Lower lobe of right lung (tissue), 2 donors: ENCODE measurements around the gene MOB3B. TPM values are rescaled to one million over a fixed set of nuclear protein-coding genes. Genes with fewer than 3 reads are reported as not detected.
A peak's percentile ranks its signal among the peaks of the same experiment; 100 is the strongest.
"Not testable (repeated sequence)": the region's sequence is repeated elsewhere in the genome, so short reads cannot be mapped to it uniquely, and the experiment has no call there.

Experiments
- ATAC-seq, 2 donors: fragments of 200-7000 bp; cut with Tn5 transposase; one replicate each; pipeline ENCODE4 v1.9.1; 2020 to 2022; ENCODE audit warnings: mild to moderate bottlenecking in 2 of 2, moderate library complexity in 2 of 2
- DNase-seq: peaks from one replicate; pipeline ENCODE4 v3.0.0-alpha.2; 2020
- H3K27ac ChIP-seq: fragments of 200-600 bp; one replicate; pipeline ENCODE4 v1.8.0; 2022
- H3K27me3 ChIP-seq: fragments of 200-600 bp; one replicate; pipeline ENCODE4 v1.8.0; 2022; ENCODE audit warnings: low read depth
- H3K36me3 ChIP-seq: fragments of 200-600 bp; one replicate; pipeline ENCODE4 v1.8.0; 2022; ENCODE audit warnings: mild to moderate bottlenecking
- H3K4me1 ChIP-seq: fragments of 200-600 bp; one replicate; pipeline ENCODE4 v1.8.0; 2022
- H3K4me3 ChIP-seq: fragments of 200-600 bp; one replicate; pipeline ENCODE4 v1.8.0; 2022; ENCODE audit warnings: mild to moderate bottlenecking
- H3K9me3 ChIP-seq: fragments of 200-600 bp; one replicate; pipeline ENCODE4 v1.8.0; 2022
- intact Hi-C: fragments of 100-400 bp; cut with DNase I; formaldehyde crosslinking; loops from one replicate; pipeline ENCODE4 v1.11.0; 2022
- total RNA-seq: library from RNA; stranded (reverse); fragmentation: NEBNext Ultra II Directional; extraction: Animal tissue kit (Norgen Biotek cat#: 25700); gene quantifications from one replicate; pipeline ENCODE4 v1.2.1, GENCODE V29; 2021
- TF ChIP-seq, protein P1 (sequence below): fragments of 200-600 bp; IDR thresholded peaks from one replicate; pipeline ENCODE4 v1.8.0; 2022; ENCODE audit warnings: antibody characterized with exemption, mild to moderate bottlenecking
- donor health status: DM: no; HTN: yes; CAD: no; lungs with severe emphysema.

The MOB3B gene
- total RNA-seq, 1 donor from 2014 or later, result 22.7 TPM

DNA sequence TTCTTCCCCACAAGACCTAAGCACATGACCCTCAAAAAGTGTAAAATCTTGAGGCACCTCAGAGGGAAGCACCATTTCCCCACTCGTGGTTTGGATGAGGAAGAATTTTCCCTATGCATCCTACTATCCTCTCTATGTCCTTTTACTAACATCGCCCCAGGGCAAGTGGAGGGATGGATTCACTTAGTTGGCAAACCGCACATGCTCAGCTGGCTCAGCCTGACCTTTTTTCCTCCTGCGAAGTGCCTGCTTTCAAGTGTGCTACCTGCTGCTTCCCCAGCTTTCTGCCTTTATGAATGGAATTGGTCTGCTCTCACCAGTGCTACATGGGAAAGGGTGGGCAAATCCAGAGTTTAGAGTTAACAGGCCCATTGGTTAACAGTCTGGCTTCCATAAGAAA lies 62.1 kb downstream of the MOB3B start:
- Histone ChIP-seq H3K4me3 (no peak overlapping the region), H3K27me3 (no peaks in the 10 kb centered on the region), H3K27ac (no peak overlapping the region), H3K9me3 (no peaks in the 10 kb centered on the region), H3K4me1 (peaks cover 27% of the 10 kb centered on the region), H3K36me3 (no peaks in the 10 kb centered on the region)
- TF ChIP-seq, protein P1, sequence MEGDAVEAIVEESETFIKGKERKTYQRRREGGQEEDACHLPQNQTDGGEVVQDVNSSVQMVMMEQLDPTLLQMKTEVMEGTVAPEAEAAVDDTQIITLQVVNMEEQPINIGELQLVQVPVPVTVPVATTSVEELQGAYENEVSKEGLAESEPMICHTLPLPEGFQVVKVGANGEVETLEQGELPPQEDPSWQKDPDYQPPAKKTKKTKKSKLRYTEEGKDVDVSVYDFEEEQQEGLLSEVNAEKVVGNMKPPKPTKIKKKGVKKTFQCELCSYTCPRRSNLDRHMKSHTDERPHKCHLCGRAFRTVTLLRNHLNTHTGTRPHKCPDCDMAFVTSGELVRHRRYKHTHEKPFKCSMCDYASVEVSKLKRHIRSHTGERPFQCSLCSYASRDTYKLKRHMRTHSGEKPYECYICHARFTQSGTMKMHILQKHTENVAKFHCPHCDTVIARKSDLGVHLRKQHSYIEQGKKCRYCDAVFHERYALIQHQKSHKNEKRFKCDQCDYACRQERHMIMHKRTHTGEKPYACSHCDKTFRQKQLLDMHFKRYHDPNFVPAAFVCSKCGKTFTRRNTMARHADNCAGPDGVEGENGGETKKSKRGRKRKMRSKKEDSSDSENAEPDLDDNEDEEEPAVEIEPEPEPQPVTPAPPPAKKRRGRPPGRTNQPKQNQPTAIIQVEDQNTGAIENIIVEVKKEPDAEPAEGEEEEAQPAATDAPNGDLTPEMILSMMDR, result no peak
- DNase-seq (no peak), ATAC-seq (no peak)
- intact Hi-C loops, result no loop called here

DNA sequence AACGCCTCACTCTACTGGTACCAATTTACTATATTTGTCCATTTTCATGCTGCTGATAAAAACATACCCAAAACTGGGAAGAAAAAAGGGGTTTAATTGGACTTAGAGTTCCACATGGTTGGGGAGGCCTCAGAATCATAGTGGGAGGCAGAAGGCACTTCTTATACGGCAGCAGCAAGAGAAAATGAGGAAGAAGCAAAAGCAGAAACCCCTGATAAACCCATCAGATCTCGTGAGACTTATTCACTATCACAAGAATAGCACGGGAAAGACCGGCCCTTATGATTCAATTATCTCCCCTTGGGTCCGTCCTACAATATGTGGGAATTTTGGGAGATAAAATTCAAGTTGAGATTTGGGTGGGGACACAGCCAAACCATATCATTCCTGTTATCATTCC lies 63.1 kb downstream of the MOB3B start:
- ATAC-seq, DNase-seq, H3K36me3 ChIP-seq, H3K4me3 ChIP-seq, intact Hi-C loops, H3K9me3 ChIP-seq, H3K27ac ChIP-seq, H3K27me3 ChIP-seq: not testable (repeated sequence)
- H3K4me1 ChIP-seq, result peaks cover 20% of the 10 kb centered on the region

DNA sequence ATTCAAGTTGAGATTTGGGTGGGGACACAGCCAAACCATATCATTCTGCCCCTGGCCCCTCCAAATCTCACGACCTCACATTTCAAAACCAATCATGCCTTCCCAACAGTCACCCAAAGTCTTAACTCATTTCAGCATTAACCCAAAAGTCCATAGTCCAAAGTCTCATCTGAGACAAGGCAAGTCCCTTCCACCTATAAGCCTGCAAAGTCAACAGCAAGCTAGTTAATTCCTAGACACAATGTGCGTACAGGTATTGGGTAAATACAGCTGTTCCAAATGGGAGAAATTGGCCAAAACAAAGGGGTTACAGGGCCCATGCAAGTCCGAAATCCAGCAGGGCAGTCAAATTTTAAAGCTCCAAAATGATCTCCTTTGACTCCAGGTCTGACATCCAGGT lies 64.7 kb downstream of the MOB3B start:
- H3K4me1 ChIP-seq, result peaks cover 17% of the 10 kb centered on the region
- ATAC-seq, DNase-seq, H3K4me3 ChIP-seq, H3K36me3 ChIP-seq, H3K9me3 ChIP-seq, H3K27me3 ChIP-seq, H3K27ac ChIP-seq, intact Hi-C loops: not testable (repeated sequence)

DNA sequence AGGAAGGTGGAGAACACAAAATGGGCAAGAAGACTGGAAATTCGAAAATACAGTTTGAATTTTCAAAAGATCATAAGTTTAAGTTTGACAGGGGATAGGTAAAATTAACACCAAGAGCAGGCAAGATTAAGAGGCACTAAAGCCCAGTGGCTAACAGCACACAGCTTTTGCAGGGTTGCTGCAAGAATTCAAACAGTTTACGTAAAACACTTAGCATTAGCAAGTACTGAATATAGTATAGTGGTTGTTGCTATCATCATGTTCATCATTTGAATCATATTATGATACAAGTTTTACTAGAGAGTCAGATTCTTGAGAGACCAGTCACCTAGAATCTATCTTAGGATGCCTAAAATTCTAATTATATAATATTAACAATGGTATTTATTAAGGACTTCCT lies 66.8 kb downstream of the MOB3B start:
- TF ChIP-seq, protein P1, result no peak
- peaks cover 19% of the 10 kb centered on the region for H3K4me1 ChIP-seq
- H3K27ac ChIP-seq, result no peak overlapping the region
- no peak overlapping the region for H3K4me3 ChIP-seq
- H3K9me3 ChIP-seq, result no peaks in the 10 kb centered on the region
- ATAC-seq (no peak), DNase-seq (no peak)
- intact Hi-C loops, result no loop called here
- no peaks in the 10 kb centered on the region for H3K27me3 ChIP-seq
- no peaks in the 10 kb centered on the region for H3K36me3 ChIP-seq

DNA sequence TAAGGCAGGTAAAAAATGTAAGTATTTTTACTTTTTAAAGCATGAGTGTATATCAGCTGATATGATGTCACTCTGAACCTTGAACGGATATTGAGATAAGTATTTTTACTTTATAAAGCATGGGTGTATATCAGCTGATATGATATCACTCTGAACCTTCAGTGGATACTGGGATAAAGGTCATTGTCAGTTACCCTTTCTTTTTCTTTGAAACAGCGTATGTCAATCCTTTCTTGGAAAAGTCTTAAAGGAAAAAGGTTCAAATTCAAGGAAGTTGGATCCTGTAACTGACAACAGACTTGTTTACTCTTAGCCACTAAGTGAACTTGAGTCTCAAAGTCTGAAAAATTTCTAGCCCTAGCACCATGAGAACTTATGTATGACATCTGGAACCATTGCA lies 67.2 kb downstream of the MOB3B start:
- H3K27me3 ChIP-seq, result no peaks in the 10 kb centered on the region
- no peak overlapping the region for H3K4me3 ChIP-seq
- TF ChIP-seq, protein P1, result no peak
- ATAC-seq, result peak; percentile 19 to 57
- no peaks in the 10 kb centered on the region for H3K9me3 ChIP-seq
- no peak for DNase-seq
- no peak overlapping the region for H3K27ac ChIP-seq
- H3K36me3 ChIP-seq, result no peaks in the 10 kb centered on the region
- intact Hi-C loops, result no loop called here
- peaks cover 23% of the 10 kb centered on the region for H3K4me1 ChIP-seq

DNA sequence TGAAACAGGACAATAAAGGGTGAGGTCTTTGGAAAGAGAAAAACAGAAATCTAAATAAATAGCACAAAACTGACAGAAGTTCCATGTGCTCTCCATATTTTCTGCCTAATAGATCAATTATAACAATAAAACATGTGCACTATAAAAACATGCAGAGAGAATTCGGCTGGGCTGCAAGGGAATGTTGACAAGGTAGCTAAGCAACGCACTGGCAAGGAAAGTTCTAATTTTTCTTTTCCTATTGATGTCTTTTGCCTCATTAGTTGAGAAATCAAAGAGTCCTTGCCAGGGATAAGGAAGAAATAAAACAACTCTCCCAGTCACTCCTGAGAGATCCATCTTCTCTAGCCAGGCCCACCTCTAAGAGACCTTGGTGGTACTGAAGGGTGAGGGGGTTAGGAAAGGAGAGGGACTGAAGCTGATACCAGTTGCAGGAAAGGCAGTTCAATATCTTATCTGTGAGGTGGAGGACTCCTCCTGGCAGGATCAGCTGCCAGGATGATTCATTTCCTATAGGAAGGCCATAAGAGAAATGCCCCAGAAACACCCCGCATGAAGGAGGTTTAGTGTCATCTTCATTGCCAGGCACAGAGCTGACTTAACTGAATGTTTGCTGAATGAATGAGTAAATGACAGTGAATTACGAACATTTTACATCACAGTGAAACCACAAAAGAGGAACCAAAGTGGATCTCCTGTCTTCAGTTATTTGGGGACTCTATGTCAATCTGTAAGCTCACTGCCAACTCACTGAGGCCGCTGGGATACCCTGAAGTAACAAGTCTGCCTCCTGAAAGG lies 69.2 kb downstream of the MOB3B start:
- peaks cover 30% of the 10 kb centered on the region for H3K4me1 ChIP-seq
- H3K27me3 ChIP-seq, result no peaks in the 10 kb centered on the region
- intact Hi-C loops, result no loop called here
- H3K36me3 ChIP-seq, result no peaks in the 10 kb centered on the region
- TF ChIP-seq, protein P1, result no peak
- H3K4me3 ChIP-seq, result no peak overlapping the region
- ATAC-seq, result peak; percentile 66 to 78
- no peaks in the 10 kb centered on the region for H3K9me3 ChIP-seq
- no peak for DNase-seq
- peak overlapping the region; percentile 1 for H3K27ac ChIP-seq
